ENCODE results near the gene SLC6A16.

The SLC6A16 gene

GRCh38 chr19:49247676-49248075 is 77.3 kb downstream of the SLC6A16 start:
- Histone ChIP-seq H3K27ac (replicated peaks) (no peak overlapping the region), H3K27me3 (ENCODE audit: insufficient read depth, poor library complexity, severe bottlenecking) (no peaks in the 10 kb centered on the region), H3K4me3 (replicated peaks; ENCODE audit: insufficient read depth, low read length) (no peak overlapping the region)
- TF ChIP-seq, protein P1, sequence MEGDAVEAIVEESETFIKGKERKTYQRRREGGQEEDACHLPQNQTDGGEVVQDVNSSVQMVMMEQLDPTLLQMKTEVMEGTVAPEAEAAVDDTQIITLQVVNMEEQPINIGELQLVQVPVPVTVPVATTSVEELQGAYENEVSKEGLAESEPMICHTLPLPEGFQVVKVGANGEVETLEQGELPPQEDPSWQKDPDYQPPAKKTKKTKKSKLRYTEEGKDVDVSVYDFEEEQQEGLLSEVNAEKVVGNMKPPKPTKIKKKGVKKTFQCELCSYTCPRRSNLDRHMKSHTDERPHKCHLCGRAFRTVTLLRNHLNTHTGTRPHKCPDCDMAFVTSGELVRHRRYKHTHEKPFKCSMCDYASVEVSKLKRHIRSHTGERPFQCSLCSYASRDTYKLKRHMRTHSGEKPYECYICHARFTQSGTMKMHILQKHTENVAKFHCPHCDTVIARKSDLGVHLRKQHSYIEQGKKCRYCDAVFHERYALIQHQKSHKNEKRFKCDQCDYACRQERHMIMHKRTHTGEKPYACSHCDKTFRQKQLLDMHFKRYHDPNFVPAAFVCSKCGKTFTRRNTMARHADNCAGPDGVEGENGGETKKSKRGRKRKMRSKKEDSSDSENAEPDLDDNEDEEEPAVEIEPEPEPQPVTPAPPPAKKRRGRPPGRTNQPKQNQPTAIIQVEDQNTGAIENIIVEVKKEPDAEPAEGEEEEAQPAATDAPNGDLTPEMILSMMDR (IDR thresholded peaks at IDR 0.05; ENCODE audit: insufficient read depth, low read length): no peak
- no peak for TF ChIP-seq GABPA (IDR thresholded peaks at IDR 0.05; ENCODE audit: low read depth)
- no peak for TF ChIP-seq SPI1 (IDR thresholded peaks at IDR 0.05; ENCODE audit: borderline replicate concordance, low read depth)
- TF ChIP-seq REST (IDR thresholded peaks at IDR 0.05; ENCODE audit: insufficient replicate concordance, low read depth): no peak
- TF ChIP-seq POLR2AphosphoS5 (IDR thresholded peaks at IDR 0.05; ENCODE audit: low read depth): no peak
- no peak for DNase-seq (ENCODE audit: low read depth in 1 of 2, low spot score in 1 of 2)

GRCh38 chr19:49244256-49244655 is 80.7 kb downstream of the SLC6A16 start:
- Histone ChIP-seq H3K27me3 (ENCODE audit: insufficient read depth, poor library complexity, severe bottlenecking) (no peaks in the 10 kb centered on the region), H3K4me3 (replicated peaks; ENCODE audit: insufficient read depth, low read length) (no peak overlapping the region)

DNA sequence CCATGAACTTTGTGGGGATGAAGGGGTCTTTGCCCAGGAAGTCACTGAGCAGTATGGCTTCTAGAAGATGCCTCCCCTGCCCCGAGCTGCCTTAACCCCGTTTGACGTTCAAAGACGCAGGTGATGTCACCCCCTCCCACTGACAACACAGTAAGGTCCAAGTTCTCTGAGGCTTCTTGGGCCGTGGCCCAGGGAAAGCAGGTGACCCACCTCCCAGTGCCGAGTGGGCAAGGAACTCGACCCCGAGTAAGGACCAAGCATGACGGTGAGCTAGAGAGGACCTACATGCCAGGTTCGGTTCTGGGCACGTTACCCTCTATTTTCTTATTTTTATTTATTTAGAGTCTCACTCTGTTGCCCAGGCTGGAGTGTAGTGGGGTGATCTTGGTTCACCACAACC is 81.3 kb downstream of the SLC6A16 start:
- TF ChIP-seq POLR2AphosphoS5 (IDR thresholded peaks at IDR 0.05; ENCODE audit: low read depth) (no peak), SPI1 (IDR thresholded peaks at IDR 0.05; ENCODE audit: borderline replicate concordance, low read depth) (no peak), GABPA (IDR thresholded peaks at IDR 0.05; ENCODE audit: low read depth) (no peak), REST (IDR thresholded peaks at IDR 0.05; ENCODE audit: insufficient replicate concordance, low read depth) (no peak)
- TF ChIP-seq, protein P1 (IDR thresholded peaks at IDR 0.05; ENCODE audit: insufficient read depth, low read length): no peak
- Histone ChIP-seq H3K4me3 (replicated peaks; ENCODE audit: insufficient read depth, low read length) (no peak overlapping the region), H3K27ac (replicated peaks) (no peak overlapping the region), H3K27me3 (ENCODE audit: insufficient read depth, poor library complexity, severe bottlenecking) (no peaks in the 10 kb centered on the region)
- no peak for DNase-seq (ENCODE audit: low read depth in 1 of 2, low spot score in 1 of 2)

More at GRCh38 chr19:49244256-49244655, 80.7 kb downstream of the SLC6A16 start:
- no peak overlapping the region for H3K27ac ChIP-seq (replicated peaks)
- DNase-seq (ENCODE audit: low read depth in 1 of 2, low spot score in 1 of 2): no peak
- TF ChIP-seq, protein P1 (IDR thresholded peaks at IDR 0.05; ENCODE audit: insufficient read depth, low read length): no peak
- no peak for TF ChIP-seq SPI1 (IDR thresholded peaks at IDR 0.05; ENCODE audit: borderline replicate concordance, low read depth)
- no peak for TF ChIP-seq POLR2AphosphoS5 (IDR thresholded peaks at IDR 0.05; ENCODE audit: low read depth)
- no peak for TF ChIP-seq GABPA (IDR thresholded peaks at IDR 0.05; ENCODE audit: low read depth)
- no peak for TF ChIP-seq REST (IDR thresholded peaks at IDR 0.05; ENCODE audit: insufficient replicate concordance, low read depth)

Measured in HL-60 (cell line).